Left ventricle myocardium inferior (tissue), 1 donor: Measurements from ENCODE around the gene SUSD4. TPM values are rescaled to one million over a fixed set of nuclear protein-coding genes. Genes with fewer than 3 reads are reported as not detected.

ENCODE experiments used
- DNase-seq: peaks from one replicate; pipeline ENCODE4 v3.0.0-alpha.2; 2020
- H3K27ac ChIP-seq: fragments of 200-600 bp; replicated peaks from 2 replicates; pipeline ENCODE4 v1.8.0; 2021
- H3K27me3 ChIP-seq: fragments of 200-600 bp; 2 replicates; pipeline ENCODE4 v1.8.0; 2021; ENCODE audit warnings: low read depth
- H3K36me3 ChIP-seq: fragments of 200-600 bp; 2 replicates; pipeline ENCODE4 v1.8.0; 2021
- H3K4me1 ChIP-seq: fragments of 200-600 bp; 2 replicates; pipeline ENCODE4 v1.8.0; 2021
- H3K4me3 ChIP-seq: fragments of 200-600 bp; 2 replicates; pipeline ENCODE4 v1.8.0; 2021; ENCODE audit warnings: mild to moderate bottlenecking, moderate library complexity
- H3K9me3 ChIP-seq: fragments of 200-600 bp; replicated peaks from 2 replicates; pipeline ENCODE4 v1.8.0; 2021
- intact Hi-C: fragments of 100-400 bp; cut with micrococcal nuclease; formaldehyde crosslinking; loops from one replicate; pipeline ENCODE4 v1.11.0; 2022
- total RNA-seq: library from RNA; stranded (reverse); fragmentation: NEBNext Ultra II Directional; extraction: Animal tissue kit (Norgen Biotek cat#: 25700); gene quantifications from one replicate; pipeline ENCODE4 v1.2.1, GENCODE V29; 2021
- TF ChIP-seq, protein P1 (sequence below): fragments of 200-600 bp; IDR thresholded peaks from 2 replicates; pipeline ENCODE4 v1.8.0; 2021; ENCODE audit warnings: antibody characterized with exemption, mild to moderate bottlenecking, borderline replicate concordance
- donor health status: DM: no; HTN: yes; CAD: no; lungs with severe emphysema.

The SUSD4 gene
- total RNA-seq, 1 donor from 2014 or later: 2.5 TPM

DNA sequence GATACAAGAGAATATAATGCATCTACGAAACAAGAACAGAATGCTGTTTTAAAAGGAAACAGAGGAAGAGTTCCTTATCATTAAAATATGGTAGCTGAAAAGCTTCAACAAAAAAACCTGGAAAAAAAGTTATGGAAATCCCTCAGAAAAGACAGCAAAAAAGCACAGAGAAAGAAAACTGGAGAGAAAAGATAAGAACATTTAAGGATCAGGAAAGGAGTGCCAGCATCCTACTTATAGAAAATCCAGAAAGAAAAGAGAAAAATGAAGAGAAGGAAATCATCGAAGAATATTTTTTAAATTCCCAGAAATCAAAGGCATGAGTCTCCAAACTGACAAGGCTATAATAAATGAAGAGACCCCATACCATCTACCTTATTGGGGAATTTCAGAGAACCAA lies 29.8 kb downstream of the SUSD4 start:
- Histone ChIP-seq H3K36me3 (no peaks in the 10 kb centered on the region), H3K27me3 (no peaks in the 10 kb centered on the region), H3K4me1 (peaks cover 17% of the 10 kb centered on the region), H3K9me3 (no peaks in the 10 kb centered on the region), H3K4me3 (no peak overlapping the region), H3K27ac (no peak overlapping the region)
- intact Hi-C loops: no loop called here
- DNase-seq: no peak
- TF ChIP-seq, protein P1, sequence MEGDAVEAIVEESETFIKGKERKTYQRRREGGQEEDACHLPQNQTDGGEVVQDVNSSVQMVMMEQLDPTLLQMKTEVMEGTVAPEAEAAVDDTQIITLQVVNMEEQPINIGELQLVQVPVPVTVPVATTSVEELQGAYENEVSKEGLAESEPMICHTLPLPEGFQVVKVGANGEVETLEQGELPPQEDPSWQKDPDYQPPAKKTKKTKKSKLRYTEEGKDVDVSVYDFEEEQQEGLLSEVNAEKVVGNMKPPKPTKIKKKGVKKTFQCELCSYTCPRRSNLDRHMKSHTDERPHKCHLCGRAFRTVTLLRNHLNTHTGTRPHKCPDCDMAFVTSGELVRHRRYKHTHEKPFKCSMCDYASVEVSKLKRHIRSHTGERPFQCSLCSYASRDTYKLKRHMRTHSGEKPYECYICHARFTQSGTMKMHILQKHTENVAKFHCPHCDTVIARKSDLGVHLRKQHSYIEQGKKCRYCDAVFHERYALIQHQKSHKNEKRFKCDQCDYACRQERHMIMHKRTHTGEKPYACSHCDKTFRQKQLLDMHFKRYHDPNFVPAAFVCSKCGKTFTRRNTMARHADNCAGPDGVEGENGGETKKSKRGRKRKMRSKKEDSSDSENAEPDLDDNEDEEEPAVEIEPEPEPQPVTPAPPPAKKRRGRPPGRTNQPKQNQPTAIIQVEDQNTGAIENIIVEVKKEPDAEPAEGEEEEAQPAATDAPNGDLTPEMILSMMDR: no peak

DNA sequence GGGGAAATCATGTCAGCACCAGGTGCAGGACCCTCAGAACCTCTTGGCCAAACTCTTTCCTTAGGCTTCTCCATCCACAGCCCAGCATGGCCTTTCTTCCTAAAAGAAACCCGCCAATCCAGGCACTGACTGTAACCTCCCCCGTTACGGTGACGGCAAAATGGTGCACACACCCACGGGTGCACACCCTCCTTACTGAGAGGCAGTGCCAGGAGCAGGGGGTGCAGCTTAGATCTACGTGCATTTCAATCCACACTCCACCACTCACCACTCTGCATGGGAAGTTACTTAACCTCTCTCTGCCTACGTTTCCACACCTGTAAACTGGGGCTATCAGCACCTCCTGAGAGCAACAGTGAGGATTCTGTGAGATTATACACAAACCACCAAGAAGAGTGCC lies 31.0 kb downstream of the SUSD4 start:
- Histone ChIP-seq H3K9me3 (no peaks in the 10 kb centered on the region), H3K27me3 (no peaks in the 10 kb centered on the region), H3K4me3 (no peak overlapping the region), H3K27ac (no peak overlapping the region), H3K4me1 (peaks cover 8% of the 10 kb centered on the region), H3K36me3 (no peaks in the 10 kb centered on the region)
- intact Hi-C loops: no loop called here
- DNase-seq: no peak
- TF ChIP-seq, protein P1: no peak

DNA sequence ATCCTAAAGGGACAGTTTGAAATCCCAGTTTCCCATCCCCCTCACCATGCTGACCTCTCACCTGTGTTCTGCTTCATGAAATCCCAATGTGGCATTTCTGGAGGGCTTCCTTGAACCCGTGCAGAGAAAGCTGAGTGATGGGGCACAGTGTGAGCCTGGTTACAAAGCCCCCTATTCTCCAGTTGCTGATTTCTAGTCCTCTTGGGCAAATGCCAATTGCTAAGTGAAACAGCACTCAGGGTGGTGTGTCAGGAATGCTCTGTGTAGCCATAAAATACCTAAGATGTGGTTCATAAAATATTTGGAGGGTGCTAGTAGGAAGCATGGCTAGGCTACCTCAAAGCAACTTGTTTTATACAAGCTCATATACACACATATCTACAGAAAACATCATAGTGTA lies 32.0 kb downstream of the SUSD4 start:
- TF ChIP-seq, protein P1: no peak
- Histone ChIP-seq H3K27ac (no peak overlapping the region), H3K36me3 (no peaks in the 10 kb centered on the region), H3K27me3 (no peaks in the 10 kb centered on the region), H3K4me1 (peaks cover 8% of the 10 kb centered on the region), H3K4me3 (no peak overlapping the region), H3K9me3 (no peaks in the 10 kb centered on the region)
- DNase-seq: no peak
- intact Hi-C loops: no loop called here

DNA sequence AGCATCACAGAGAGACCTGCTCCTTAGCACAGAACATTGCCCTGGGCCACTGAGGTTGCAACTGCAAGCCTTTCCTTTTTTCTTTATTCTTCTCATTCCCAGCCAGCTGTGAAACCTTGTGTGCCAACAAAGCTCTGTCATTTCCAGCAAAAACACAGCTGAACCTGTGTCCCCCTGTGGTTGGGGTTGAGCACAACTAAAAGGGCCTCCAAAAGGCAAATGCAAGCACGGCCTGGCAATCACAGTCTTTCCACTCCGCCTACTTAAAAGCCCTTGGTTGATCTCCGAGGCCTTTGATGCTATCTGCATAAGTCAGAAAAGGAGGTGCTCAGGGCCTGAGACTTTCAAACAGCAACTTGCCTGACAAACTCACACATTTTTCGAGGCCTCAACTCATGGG lies 32.7 kb downstream of the SUSD4 start:
- TF ChIP-seq, protein P1: no peak
- Histone ChIP-seq H3K4me1 (peaks cover 2% of the 10 kb centered on the region), H3K36me3 (no peaks in the 10 kb centered on the region), H3K4me3 (no peak overlapping the region), H3K27ac (no peak overlapping the region), H3K27me3 (no peaks in the 10 kb centered on the region), H3K9me3 (no peaks in the 10 kb centered on the region)
- no peak for DNase-seq
- intact Hi-C loops: no loop called here

DNA sequence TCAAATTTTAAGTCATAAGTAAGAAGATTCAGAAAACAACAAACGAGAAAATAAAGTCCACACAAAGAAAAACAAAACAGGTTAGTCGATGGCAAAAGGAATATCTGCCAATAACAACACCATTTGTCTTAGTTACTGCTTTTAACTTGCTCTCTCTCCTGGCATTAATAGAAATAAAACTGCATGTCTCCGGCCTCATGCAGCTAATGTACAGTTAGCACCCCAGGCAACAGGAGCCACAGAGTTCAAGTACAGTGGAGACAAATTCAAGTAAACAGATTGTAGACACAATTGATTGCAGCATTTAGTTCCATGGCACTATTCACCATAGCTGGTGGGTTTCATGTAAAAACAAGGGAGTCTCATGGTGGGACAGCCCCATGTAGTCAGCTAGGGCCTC lies 33.5 kb downstream of the SUSD4 start:
- no peak for DNase-seq
- H3K36me3 ChIP-seq: no peaks in the 10 kb centered on the region
- H3K4me1 ChIP-seq: no peaks in the 10 kb centered on the region
- intact Hi-C loops: no loop called here
- H3K27me3 ChIP-seq: no peaks in the 10 kb centered on the region
- H3K27ac ChIP-seq: no peak overlapping the region
- no peak overlapping the region for H3K4me3 ChIP-seq
- TF ChIP-seq, protein P1: no peak
- H3K9me3 ChIP-seq: no peaks in the 10 kb centered on the region
